GM19239 (cell line): ENCODE measurements around the gene GABBR2.
A peak's percentile ranks its signal among the peaks of the same experiment; 100 is the strongest.

ENCODE experiments used
- DNase-seq: peaks from one replicate; pipeline ENCODE4 v3.0.0; 2011; ENCODE audit warnings: low spot score; ENCODE audit not compliant: insufficient read length
- FAIRE-seq: peaks from 2 replicates; lab custom pipeline; 2011; peaks lifted over from hg19 to GRCh38; lab: Jason Lieb, UNC

The GABBR2 gene

GRCh38 chr9:98556511-98556910 is 152.2 kb downstream of the GABBR2 start:
- DNase-seq (no peak), FAIRE-seq (no peak)

GRCh38 chr9:98555651-98556465 is 152.9 kb downstream of the GABBR2 start:
- DNase-seq (no peak), FAIRE-seq (no peak)

- DNase-seq: no peak
- no peak for FAIRE-seq
Measured at GRCh38 chr9:98554752-98555151, 154.0 kb downstream of the GABBR2 start.

GRCh38 chr9:98552331-98552730 is 156.4 kb downstream of the GABBR2 start:
- FAIRE-seq (no peak), DNase-seq (no peak)

GRCh38 chr9:98551511-98552286 is 157.0 kb downstream of the GABBR2 start:
- no peak for FAIRE-seq
- no peak for DNase-seq

GRCh38 chr9:98550206-98550820 is 158.4 kb downstream of the GABBR2 start:
- DNase-seq (no peak), FAIRE-seq (no peak)

- DNase-seq (no peak), FAIRE-seq (no peak)
Measured at GRCh38 chr9:98549401-98549800, 159.3 kb downstream of the GABBR2 start.

GRCh38 chr9:98547606-98548005 is 161.1 kb downstream of the GABBR2 start:
- no peak for DNase-seq
- FAIRE-seq: no peak

GRCh38 chr9:98545021-98545420 is 163.7 kb downstream of the GABBR2 start:
- FAIRE-seq (no peak), DNase-seq (no peak)

- DNase-seq: no peak
- FAIRE-seq: no peak
Measured at GRCh38 chr9:98541684-98542230, 167.0 kb downstream of the GABBR2 start.

GRCh38 chr9:98540476-98540875 is 168.3 kb downstream of the GABBR2 start:
- no peak for DNase-seq
- FAIRE-seq: no peak

GRCh38 chr9:98539954-98540353 is 168.8 kb downstream of the GABBR2 start:
- no peak for FAIRE-seq
- DNase-seq: no peak

GRCh38 chr9:98538626-98539031 is 170.1 kb downstream of the GABBR2 start:
- FAIRE-seq (no peak), DNase-seq (no peak)

- FAIRE-seq (no peak), DNase-seq (no peak)
Measured at GRCh38 chr9:98538203-98538602, 170.5 kb downstream of the GABBR2 start.

- DNase-seq: peak; percentile 20
Measured at GRCh38 chr9:98536542-98537173, 172.1 kb downstream of the GABBR2 start.

GRCh38 chr9:98533866-98534265 is 174.9 kb downstream of the GABBR2 start:
- FAIRE-seq (no peak), DNase-seq (no peak)

More at GRCh38 chr9:98536542-98537173, 172.1 kb downstream of the GABBR2 start:
- FAIRE-seq: no peak

- DNase-seq: no peak
- FAIRE-seq: no peak
Measured at GRCh38 chr9:98533132-98533531, 175.6 kb downstream of the GABBR2 start.

- FAIRE-seq (no peak), DNase-seq (no peak)
Measured at GRCh38 chr9:98532574-98532973, 176.2 kb downstream of the GABBR2 start.

- DNase-seq (no peak), FAIRE-seq (no peak)
Measured at GRCh38 chr9:98532147-98532546, 176.6 kb downstream of the GABBR2 start.

GRCh38 chr9:98530806-98531386 is 177.8 kb downstream of the GABBR2 start:
- FAIRE-seq: no peak

More at GRCh38 chr9:98530806-98531386, 177.8 kb downstream of the GABBR2 start:
- DNase-seq: no peak
